Progenitor cell of endocrine pancreas (in vitro differentiated cells): ENCODE measurements around the gene SLC25A29. TPM values are rescaled to one million over a fixed set of nuclear protein-coding genes. Genes with fewer than 3 reads are reported as not detected.
A peak's percentile ranks its signal among the peaks of the same experiment; 100 is the strongest.

Experiments used
- DNase-seq: peaks from one replicate; pipeline ENCODE4 v3.0.0; 2021; ENCODE audit warnings: low spot score; ENCODE audit not compliant: unreplicated experiment
- H3K27ac Mint-ChIP-seq: 2 replicates; pipeline ENCODE4 v1.8.0; 2021; ENCODE audit warnings: mild to moderate bottlenecking, moderate library complexity, mixed read lengths
- H3K27me3 Mint-ChIP-seq: 2 replicates; pipeline ENCODE4 v1.8.0; 2021; ENCODE audit warnings: mixed read lengths
- H3K36me3 Mint-ChIP-seq: 2 replicates; pipeline ENCODE4 v1.8.0; 2022; ENCODE audit warnings: mixed read lengths; ENCODE audit not compliant: insufficient read depth
- H3K4me1 Mint-ChIP-seq: 2 replicates; pipeline ENCODE4 v1.8.0; 2021; ENCODE audit warnings: low read depth, mixed read lengths
- H3K4me3 Mint-ChIP-seq: 2 replicates; pipeline ENCODE4 v1.8.0; 2021; ENCODE audit warnings: low read depth, mild to moderate bottlenecking, moderate library complexity, mixed read lengths
- H3K9me3 Mint-ChIP-seq: 2 replicates; pipeline ENCODE4 v1.8.0; 2021; ENCODE audit warnings: low read depth, mixed read lengths
- CTCF ChIP-seq: fragments of 200-600 bp; sonication (generic); IDR thresholded peaks from one replicate; pipeline ENCODE4 v1.5.0; 2021; ENCODE audit warnings: antibody characterized with exemption, mild to moderate bottlenecking; ENCODE audit not compliant: unreplicated experiment
- total RNA-seq: library from RNA; stranded (reverse); gene quantifications from 2 replicates; pipeline ENCODE4 v1.2.1, GENCODE V29; 2021

Gene SLC25A29
- total RNA-seq, 1 donor from 2014 or later: 236 TPM

GRCh38 chr14:100330007-100330344 is 23.7 kb upstream of the SLC25A29 start:
- no peaks in the 10 kb centered on the region for H3K36me3 Mint-ChIP-seq
- no peak overlapping the region for H3K27ac Mint-ChIP-seq
- TF ChIP-seq CTCF: no peak
- no peaks in the 10 kb centered on the region for H3K27me3 Mint-ChIP-seq
- no peaks in the 10 kb centered on the region for H3K4me1 Mint-ChIP-seq
- no peak overlapping the region for H3K4me3 Mint-ChIP-seq
- DNase-seq: no peak
- no peaks in the 10 kb centered on the region for H3K9me3 Mint-ChIP-seq

- H3K9me3 Mint-ChIP-seq: no peaks in the 10 kb centered on the region
- TF ChIP-seq CTCF: no peak
- DNase-seq: no peak
- no peaks in the 10 kb centered on the region for H3K27me3 Mint-ChIP-seq
- H3K4me3 Mint-ChIP-seq: no peak overlapping the region
- H3K27ac Mint-ChIP-seq: no peak overlapping the region
- no peaks in the 10 kb centered on the region for H3K4me1 Mint-ChIP-seq
- no peaks in the 10 kb centered on the region for H3K36me3 Mint-ChIP-seq
These were observed 23.2 kb upstream of the SLC25A29 start for GRCh38 chr14:100329233-100330006.

- DNase-seq: no peak
- Mint-ChIP-seq H3K36me3 (no peaks in the 10 kb centered on the region), H3K9me3 (no peaks in the 10 kb centered on the region), H3K27ac (no peak overlapping the region), H3K27me3 (no peaks in the 10 kb centered on the region), H3K4me1 (no peaks in the 10 kb centered on the region), H3K4me3 (no peak overlapping the region)
- no peak for TF ChIP-seq CTCF
These were observed 22.4 kb upstream of the SLC25A29 start for GRCh38 chr14:100328495-100329163.

- no peak for TF ChIP-seq CTCF
- no peak for DNase-seq
- Mint-ChIP-seq H3K4me3 (no peak overlapping the region), H3K27ac (no peak overlapping the region), H3K36me3 (no peaks in the 10 kb centered on the region), H3K4me1 (no peaks in the 10 kb centered on the region), H3K9me3 (no peaks in the 10 kb centered on the region), H3K27me3 (no peaks in the 10 kb centered on the region)
These were observed 20.9 kb upstream of the SLC25A29 start for GRCh38 chr14:100327128-100327527.

- H3K9me3 Mint-ChIP-seq: no peaks in the 10 kb centered on the region
- no peaks in the 10 kb centered on the region for H3K4me1 Mint-ChIP-seq
- no peaks in the 10 kb centered on the region for H3K27me3 Mint-ChIP-seq
- H3K27ac Mint-ChIP-seq: peak overlapping the region; percentile 37
- H3K4me3 Mint-ChIP-seq: no peak overlapping the region
- no peak for TF ChIP-seq CTCF
- DNase-seq: no peak
- H3K36me3 Mint-ChIP-seq: no peaks in the 10 kb centered on the region
These were observed 19.7 kb upstream of the SLC25A29 start for GRCh38 chr14:100325958-100326357.
